Stimulated activated naive B cell treated with anti-CD40 and anti-IgM and Interleukin-4, amounts not matched to agents 10 μg/mL and 1 μg/mL and 100 μg/mL, for 72 hours (primary cell): ENCODE measurements around the gene DPYD.

Experiments
- ATAC-seq, 2 donors: fragments of 150-1000 bp; cut with Tn5 transposase; replicated peaks; 2 replicates each; pipeline ENCODE4 v1.10.0; 2021; ENCODE audit warnings: moderate library complexity in 1 of 2
- DNase-seq: peaks from one replicate; pipeline ENCODE4 v3.0.0; 2021
- H3K27ac Mint-ChIP-seq: one replicate; pipeline ENCODE4 v1.8.0; 2022; ENCODE audit warnings: mild to moderate bottlenecking, mixed read lengths
- H3K27me3 Mint-ChIP-seq, 2 donors: one replicate each; pipeline ENCODE4 v1.8.0; 2022; ENCODE audit warnings: mixed read lengths in 2 of 2
- H3K36me3 Mint-ChIP-seq, 2 donors: one replicate each; pipeline ENCODE4 v1.8.0; 2022; ENCODE audit warnings: mixed read lengths in 2 of 2, mild to moderate bottlenecking in 1 of 2
- H3K4me1 Mint-ChIP-seq, 2 donors: one replicate each; pipeline ENCODE4 v1.8.0; 2022; ENCODE audit warnings: mixed read lengths in 2 of 2, mild to moderate bottlenecking in 1 of 2
- H3K4me3 Mint-ChIP-seq, 2 donors: one replicate each; pipeline ENCODE4 v1.8.0; 2022; ENCODE audit warnings: mild to moderate bottlenecking in 2 of 2, mixed read lengths in 2 of 2, moderate library complexity in 1 of 2
- H3K9me3 Mint-ChIP-seq, 2 donors: one replicate each; pipeline ENCODE4 v1.8.0; 2022; ENCODE audit warnings: mixed read lengths in 2 of 2, mild to moderate bottlenecking in 1 of 2

The DPYD gene

DNA sequence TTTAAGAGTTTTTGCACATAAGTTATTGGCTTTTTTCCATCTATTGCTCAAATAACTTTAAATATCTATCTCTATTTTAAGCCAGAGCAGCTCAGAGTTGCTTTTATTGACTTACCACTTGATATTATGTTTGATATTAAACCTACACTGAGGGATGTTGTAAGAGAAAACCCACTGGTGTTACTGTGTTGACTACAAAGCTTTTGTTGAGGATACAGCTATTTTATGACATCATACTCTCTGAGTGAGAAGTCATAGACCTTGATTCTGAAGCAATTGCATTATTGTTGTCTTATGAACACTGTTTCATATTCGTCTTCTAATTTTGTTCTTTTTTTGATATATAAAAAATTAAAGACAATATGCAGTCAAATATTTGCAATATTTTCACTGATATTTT is 638.9 kb downstream of the DPYD start:
- H3K9me3 Mint-ChIP-seq: peaks cover 8 to 10% of the 10 kb centered on the region in 2 donors
- H3K27ac Mint-ChIP-seq: no peak overlapping the region
- no peaks in the 10 kb centered on the region for H3K27me3 Mint-ChIP-seq
- DNase-seq (no peak), ATAC-seq (no peak)
- peaks cover 11 to 20% of the 10 kb centered on the region in 2 donors for H3K36me3 Mint-ChIP-seq
- H3K4me3 Mint-ChIP-seq: no peak overlapping the region
- H3K4me1 Mint-ChIP-seq: no peaks in the 10 kb centered on the region

DNA sequence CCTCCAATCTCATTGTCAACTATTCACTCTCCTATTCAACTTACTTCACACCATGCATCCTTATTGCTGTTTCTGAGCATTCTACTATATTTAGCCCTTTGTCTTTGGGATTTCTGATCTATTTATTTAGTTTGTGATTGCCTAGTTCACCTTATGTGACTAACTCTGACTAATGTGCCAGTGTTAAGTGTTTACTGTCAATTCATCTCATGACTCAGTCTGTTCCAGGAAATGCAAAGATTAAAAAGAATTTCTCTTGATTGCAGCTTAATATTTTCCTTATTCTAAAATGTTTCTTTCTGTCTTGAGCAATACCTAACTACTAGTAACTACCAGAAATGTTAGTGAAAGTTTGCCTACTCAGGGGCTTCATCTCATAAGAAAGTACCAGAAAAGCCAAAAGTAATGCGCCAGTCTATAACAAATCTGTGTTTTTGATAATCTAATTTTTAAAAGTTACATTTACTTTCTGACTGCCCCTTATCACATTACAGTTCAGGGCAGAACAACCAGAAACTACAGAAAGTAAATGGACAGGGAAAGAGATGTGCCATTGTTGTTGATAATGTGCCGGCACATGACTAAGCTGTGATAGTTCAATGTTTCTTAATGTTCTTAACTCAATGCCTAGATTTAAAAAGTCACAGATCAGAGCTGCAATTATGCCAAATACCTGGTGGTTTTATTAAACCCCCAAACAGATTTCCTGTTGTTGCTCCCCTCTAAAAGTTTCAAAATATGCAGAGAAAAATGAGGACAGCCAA is 642.8 kb downstream of the DPYD start:
- Mint-ChIP-seq H3K4me1 (no peaks in the 10 kb centered on the region), H3K27me3 (no peaks in the 10 kb centered on the region), H3K4me3 (no peak overlapping the region), H3K36me3 (peaks cover 20 to 24% of the 10 kb centered on the region in 2 donors), H3K9me3 (peaks cover 5 to 6% of the 10 kb centered on the region in 2 donors), H3K27ac (no peak overlapping the region)
- DNase-seq: no peak
- ATAC-seq: no peak

- H3K9me3 Mint-ChIP-seq: peaks cover 0 to 5% of the 10 kb centered on the region in 2 donors
- H3K27me3 Mint-ChIP-seq: no peaks in the 10 kb centered on the region
- H3K4me1 Mint-ChIP-seq: peaks cover 3 to 16% of the 10 kb centered on the region in 2 donors
- DNase-seq (no peak), ATAC-seq (no peak)
- no peak overlapping the region for H3K4me3 Mint-ChIP-seq
- no peak overlapping the region for H3K27ac Mint-ChIP-seq
- H3K36me3 Mint-ChIP-seq: peaks cover 16 to 20% of the 10 kb centered on the region in 2 donors
These were observed 648.7 kb downstream of the DPYD start for GRCh38 chr1:97271916-97272788.

DNA sequence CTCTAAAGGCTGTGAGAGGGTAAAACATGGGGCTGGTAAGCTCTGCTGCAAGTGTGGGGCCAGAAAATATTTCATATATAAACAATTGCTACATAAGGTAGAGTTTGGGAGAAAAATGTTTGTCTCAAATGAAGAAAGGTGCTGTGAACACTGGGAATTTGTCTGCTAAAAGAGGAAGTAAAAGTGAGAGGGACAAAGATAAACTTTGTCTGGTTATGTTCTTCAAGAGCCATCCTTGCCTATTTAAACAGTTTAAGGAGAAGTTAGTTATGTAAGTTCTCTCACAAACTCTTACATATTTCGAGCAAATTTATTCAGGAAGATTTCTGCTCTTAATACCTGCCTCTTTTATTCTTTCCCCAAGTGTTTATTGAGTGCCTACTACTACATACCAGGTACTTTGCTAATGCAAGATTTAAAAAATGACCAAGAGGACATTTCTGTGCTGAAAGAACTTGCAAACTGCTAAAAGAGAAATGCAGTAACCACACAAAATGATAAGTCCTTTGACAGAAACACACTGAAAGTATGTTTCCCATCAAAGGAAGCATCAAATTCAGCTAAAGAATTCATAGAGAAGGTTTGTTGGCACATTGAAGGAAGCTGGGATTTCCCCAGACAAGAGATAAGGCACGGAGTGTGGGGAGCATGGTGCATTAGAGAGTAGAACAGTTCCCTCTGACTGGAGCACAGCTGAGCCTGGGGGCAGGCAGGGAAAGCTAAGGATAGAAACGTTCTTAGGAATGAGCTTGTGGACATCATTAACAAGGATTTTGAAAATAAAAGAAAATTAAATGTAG is 650.1 kb downstream of the DPYD start:
- no peak overlapping the region for H3K27ac Mint-ChIP-seq

DNA sequence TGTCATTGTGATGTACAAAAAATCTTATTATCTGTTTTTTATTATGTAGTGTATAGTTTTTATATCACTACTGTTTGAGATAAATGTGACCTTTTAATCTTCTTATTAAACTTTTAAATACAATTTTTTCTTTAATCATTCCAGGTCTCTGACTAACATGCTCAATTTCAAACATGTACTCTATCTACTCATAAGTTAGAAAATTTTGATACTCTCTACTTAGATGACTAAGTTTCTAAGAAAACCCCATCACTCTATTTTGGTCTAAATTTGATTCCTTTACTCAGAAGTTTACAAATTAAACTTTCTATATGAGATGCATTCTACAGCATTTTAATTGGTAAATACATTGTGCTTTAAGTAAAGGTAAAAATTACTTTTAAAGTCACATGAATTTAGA is 655.2 kb downstream of the DPYD start:
- H3K4me3 Mint-ChIP-seq: no peak overlapping the region
- no peak for DNase-seq
- H3K4me1 Mint-ChIP-seq: peaks cover 0 to 5% of the 10 kb centered on the region in 2 donors

More for the DNA sequence above, 650.1 kb downstream of the DPYD start:
- Mint-ChIP-seq H3K4me3 (no peak overlapping the region), H3K36me3 (peaks cover 7 to 17% of the 10 kb centered on the region in 2 donors), H3K9me3 (peaks cover 0 to 5% of the 10 kb centered on the region in 2 donors), H3K4me1 (peaks cover 3 to 16% of the 10 kb centered on the region in 2 donors), H3K27me3 (no peaks in the 10 kb centered on the region)
- DNase-seq (no peak), ATAC-seq (no peak)

DNA sequence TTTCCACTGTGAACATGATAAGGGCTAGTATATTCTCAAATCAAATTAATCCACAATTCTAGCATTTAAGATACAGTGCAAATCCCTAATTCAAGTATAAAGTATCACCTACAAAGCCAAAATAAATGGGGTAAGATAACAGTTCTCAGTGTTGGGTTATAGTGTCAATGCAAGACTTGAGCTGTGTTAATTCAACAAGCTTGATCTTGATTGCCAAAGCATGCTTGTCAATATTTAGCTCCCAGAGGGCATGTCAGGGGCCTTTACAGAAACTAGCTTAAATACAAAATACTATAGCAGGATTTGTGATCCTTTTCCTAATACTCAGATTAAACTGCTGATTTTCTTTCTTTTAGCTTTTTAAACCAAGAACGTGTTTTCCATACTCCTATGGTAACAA is 658.0 kb downstream of the DPYD start:
- Mint-ChIP-seq H3K27ac (no peak overlapping the region), H3K4me3 (no peak overlapping the region), H3K4me1 (no peaks in the 10 kb centered on the region), H3K27me3 (no peaks in the 10 kb centered on the region), H3K9me3 (peaks cover 0 to 5% of the 10 kb centered on the region in 2 donors), H3K36me3 (peaks cover 7 to 8% of the 10 kb centered on the region in 2 donors)
- DNase-seq (no peak), ATAC-seq (no peak)

More for the DNA sequence above, 655.2 kb downstream of the DPYD start:
- H3K36me3 Mint-ChIP-seq: peaks cover 7 to 12% of the 10 kb centered on the region in 2 donors
- peaks cover 0 to 5% of the 10 kb centered on the region in 2 donors for H3K9me3 Mint-ChIP-seq
- ATAC-seq: no peak
- H3K27ac Mint-ChIP-seq: no peak overlapping the region
- H3K27me3 Mint-ChIP-seq: no peaks in the 10 kb centered on the region

- DNase-seq (no peak), ATAC-seq (no peak)
- no peaks in the 10 kb centered on the region for H3K4me1 Mint-ChIP-seq
- H3K4me3 Mint-ChIP-seq: no peak overlapping the region
- no peak overlapping the region for H3K27ac Mint-ChIP-seq
- H3K36me3 Mint-ChIP-seq: peaks cover 0 to 7% of the 10 kb centered on the region in 2 donors
- H3K9me3 Mint-ChIP-seq: peaks cover 0 to 7% of the 10 kb centered on the region in 2 donors
- H3K27me3 Mint-ChIP-seq: no peaks in the 10 kb centered on the region
These were observed 662.2 kb downstream of the DPYD start for GRCh38 chr1:97258597-97258996.

GRCh38 chr1:97254731-97255463 is 665.9 kb downstream of the DPYD start:
- H3K4me3 Mint-ChIP-seq: no peak overlapping the region
- H3K27me3 Mint-ChIP-seq: no peaks in the 10 kb centered on the region
- no peak for DNase-seq
- H3K4me1 Mint-ChIP-seq: no peaks in the 10 kb centered on the region
- peaks cover 0 to 7% of the 10 kb centered on the region in 2 donors for H3K9me3 Mint-ChIP-seq
- peaks cover 0 to 7% of the 10 kb centered on the region in 2 donors for H3K36me3 Mint-ChIP-seq
- ATAC-seq: no peak
- H3K27ac Mint-ChIP-seq: no peak overlapping the region

DNA sequence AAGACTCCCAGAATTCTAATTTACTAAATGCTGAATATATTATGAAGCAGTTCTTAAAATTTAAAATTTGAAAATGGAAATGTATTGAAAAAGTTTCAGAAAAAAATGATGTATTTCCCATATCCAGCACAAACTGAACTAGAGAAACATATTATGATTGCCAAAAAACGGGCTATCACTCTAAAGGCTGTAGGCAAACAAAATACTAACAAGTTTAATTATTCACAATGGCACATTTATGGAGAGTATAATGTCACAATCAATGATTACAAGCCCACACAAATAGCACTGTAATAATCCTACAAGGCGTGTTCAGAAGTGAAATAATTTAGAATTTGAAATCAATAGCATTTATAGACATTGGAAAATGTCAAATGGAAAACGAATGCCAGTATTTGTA is 667.9 kb downstream of the DPYD start:
- Mint-ChIP-seq H3K27ac (no peak overlapping the region), H3K4me3 (no peak overlapping the region), H3K27me3 (no peaks in the 10 kb centered on the region), H3K36me3 (peaks cover 3 to 12% of the 10 kb centered on the region in 2 donors), H3K4me1 (no peaks in the 10 kb centered on the region), H3K9me3 (peaks cover 4 to 11% of the 10 kb centered on the region in 2 donors)
- DNase-seq (no peak), ATAC-seq (no peak)

DNA sequence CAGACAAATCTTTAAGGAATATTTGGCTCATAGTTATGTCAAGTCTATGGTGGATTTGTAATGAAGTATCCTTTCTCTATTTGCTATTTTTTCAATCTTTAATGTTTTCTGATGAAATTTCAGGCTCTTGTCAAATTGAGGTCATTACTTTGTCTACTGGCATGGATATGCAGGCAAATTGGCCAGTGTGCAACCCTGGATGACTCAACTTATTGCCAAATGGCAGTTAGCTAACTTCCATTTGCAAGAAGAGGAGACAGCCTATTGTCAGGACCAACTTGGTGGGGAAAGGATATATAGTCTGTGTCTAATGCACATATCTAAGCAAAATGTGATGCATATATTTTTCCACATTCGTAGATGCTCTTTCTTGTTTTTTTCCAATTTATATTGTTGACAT is 668.8 kb downstream of the DPYD start:
- Mint-ChIP-seq H3K4me3 (no peak overlapping the region), H3K9me3 (peaks cover 4 to 11% of the 10 kb centered on the region in 2 donors), H3K27ac (no peak overlapping the region), H3K4me1 (no peaks in the 10 kb centered on the region), H3K27me3 (no peaks in the 10 kb centered on the region), H3K36me3 (peaks cover 3 to 12% of the 10 kb centered on the region in 2 donors)
- ATAC-seq (no peak), DNase-seq (no peak)

GRCh38 chr1:97247196-97247595 is 673.6 kb downstream of the DPYD start:
- Mint-ChIP-seq H3K27me3 (no peaks in the 10 kb centered on the region), H3K36me3 (peaks cover 3 to 5% of the 10 kb centered on the region in 2 donors), H3K9me3 (peaks cover 4% of the 10 kb centered on the region in 2 donors), H3K4me1 (no peaks in the 10 kb centered on the region), H3K4me3 (no peak overlapping the region), H3K27ac (no peak overlapping the region)
- ATAC-seq: no peak
- DNase-seq: no peak

DNA sequence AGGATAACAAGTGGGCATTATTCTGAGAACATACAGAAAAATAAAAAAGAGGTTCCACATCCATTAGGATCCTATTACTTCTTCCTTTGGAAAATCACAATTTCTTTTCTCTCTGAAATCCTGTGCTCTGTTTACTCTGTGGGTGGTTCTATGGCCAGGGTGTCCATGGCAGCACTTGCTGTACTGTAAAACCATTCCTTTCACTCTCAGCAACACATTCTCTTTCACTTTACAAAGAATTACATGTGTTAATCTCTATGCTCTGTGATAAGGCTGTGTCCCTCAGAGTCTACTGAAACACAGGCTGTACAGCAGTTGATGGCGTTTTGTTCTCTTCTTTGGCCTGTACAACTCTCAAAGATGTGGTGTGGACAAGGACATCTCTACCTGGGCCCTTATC is 675.2 kb downstream of the DPYD start:
- no peak overlapping the region for H3K4me3 Mint-ChIP-seq
- no peaks in the 10 kb centered on the region for H3K4me1 Mint-ChIP-seq
- no peak overlapping the region for H3K27ac Mint-ChIP-seq
- DNase-seq (no peak), ATAC-seq (no peak)
- peaks cover 3 to 5% of the 10 kb centered on the region in 2 donors for H3K36me3 Mint-ChIP-seq
- H3K27me3 Mint-ChIP-seq: no peaks in the 10 kb centered on the region
- peaks cover 4% of the 10 kb centered on the region in 2 donors for H3K9me3 Mint-ChIP-seq

DNA sequence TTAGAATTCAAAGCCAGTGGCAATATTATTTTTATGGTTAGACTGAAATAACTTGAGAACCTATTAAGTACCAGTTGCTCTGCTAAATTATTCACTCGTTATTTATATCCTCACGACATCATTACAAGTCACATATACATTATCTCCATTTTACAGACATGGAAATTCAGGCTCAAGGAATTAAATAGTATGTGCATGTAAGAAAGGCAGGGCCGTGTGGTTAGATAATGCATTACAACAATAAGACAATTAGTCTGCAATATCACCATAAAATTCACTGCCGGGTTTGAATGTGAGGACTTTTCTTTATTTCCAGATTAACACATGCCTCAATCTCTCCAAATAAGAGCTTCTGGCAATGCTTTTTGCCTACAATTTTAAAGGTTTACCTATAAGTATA is 675.8 kb downstream of the DPYD start:
- Mint-ChIP-seq H3K4me3 (no peak overlapping the region), H3K27me3 (no peaks in the 10 kb centered on the region), H3K9me3 (peaks cover 4% of the 10 kb centered on the region in 2 donors), H3K27ac (no peak overlapping the region), H3K36me3 (peaks cover 3 to 5% of the 10 kb centered on the region in 2 donors), H3K4me1 (no peaks in the 10 kb centered on the region)
- ATAC-seq: no peak
- no peak for DNase-seq
